Parathyroid adenoma (tissue), 2 donors: ENCODE data around the gene ZIM2.
A peak's percentile ranks its signal among the peaks of the same experiment; 100 is the strongest.

Experiments used
- H2AFZ ChIP-seq: fragments of 300-600 bp; sonication (generic); one replicate; pipeline ENCODE4 v1.7.0; 2017; ENCODE audit warnings: antibody characterized with exemption, mild to moderate bottlenecking
- H3K27ac ChIP-seq: fragments of 300-600 bp; sonication (generic); one replicate; pipeline ENCODE4 v1.7.0; 2017
- H3K27me3 ChIP-seq: fragments of 300-600 bp; sonication (generic); one replicate; pipeline ENCODE4 v1.7.0; 2017; ENCODE audit warnings: low read length; ENCODE audit not compliant: control insufficient read depth, insufficient read depth
- H3K36me3 ChIP-seq: fragments of 300-600 bp; sonication (generic); one replicate; pipeline ENCODE4 v1.7.0; 2017; ENCODE audit warnings: low read length; ENCODE audit not compliant: control insufficient read depth, insufficient read depth
- H3K4me1 ChIP-seq: fragments of 300-600 bp; sonication (generic); one replicate; pipeline ENCODE4 v1.7.0; 2017; ENCODE audit warnings: control low read depth
- H3K4me2 ChIP-seq: fragments of 300-600 bp; sonication (generic); one replicate; pipeline ENCODE4 v1.7.0; 2017; ENCODE audit warnings: low read length
- H3K4me3 ChIP-seq: fragments of 300-600 bp; sonication (generic); one replicate; pipeline ENCODE4 v1.7.0; 2017; ENCODE audit warnings: low read depth, low read length
- H3K79me2 ChIP-seq: fragments of 300-600 bp; sonication (generic); one replicate; pipeline ENCODE4 v1.7.0; 2017; ENCODE audit warnings: control low read depth
- H3K9ac ChIP-seq: fragments of 300-600 bp; sonication (generic); one replicate; pipeline ENCODE4 v1.7.0; 2017; ENCODE audit warnings: mild to moderate bottlenecking
- H3K9me3 ChIP-seq: fragments of 300-600 bp; sonication (generic); one replicate; pipeline ENCODE4 v1.7.0; 2017; ENCODE audit warnings: low read length; ENCODE audit not compliant: control insufficient read depth
- TF ChIP-seq, protein P1 (sequence below): fragments of 300-600 bp; sonication (generic); IDR thresholded peaks from one replicate; pipeline ENCODE4 v1.7.0; 2017; ENCODE audit warnings: antibody characterized with exemption, mild to moderate bottlenecking
- donor health status: primary hyperparathyroidism.

ZIM2 gene

GRCh38 chr19:56837492-56838023 is 3.0 kb downstream of the ZIM2 start:
- peak overlapping the region; percentile 95 for H3K27ac ChIP-seq
- no peaks in the 10 kb centered on the region for H3K36me3 ChIP-seq
- TF ChIP-seq, protein P1, sequence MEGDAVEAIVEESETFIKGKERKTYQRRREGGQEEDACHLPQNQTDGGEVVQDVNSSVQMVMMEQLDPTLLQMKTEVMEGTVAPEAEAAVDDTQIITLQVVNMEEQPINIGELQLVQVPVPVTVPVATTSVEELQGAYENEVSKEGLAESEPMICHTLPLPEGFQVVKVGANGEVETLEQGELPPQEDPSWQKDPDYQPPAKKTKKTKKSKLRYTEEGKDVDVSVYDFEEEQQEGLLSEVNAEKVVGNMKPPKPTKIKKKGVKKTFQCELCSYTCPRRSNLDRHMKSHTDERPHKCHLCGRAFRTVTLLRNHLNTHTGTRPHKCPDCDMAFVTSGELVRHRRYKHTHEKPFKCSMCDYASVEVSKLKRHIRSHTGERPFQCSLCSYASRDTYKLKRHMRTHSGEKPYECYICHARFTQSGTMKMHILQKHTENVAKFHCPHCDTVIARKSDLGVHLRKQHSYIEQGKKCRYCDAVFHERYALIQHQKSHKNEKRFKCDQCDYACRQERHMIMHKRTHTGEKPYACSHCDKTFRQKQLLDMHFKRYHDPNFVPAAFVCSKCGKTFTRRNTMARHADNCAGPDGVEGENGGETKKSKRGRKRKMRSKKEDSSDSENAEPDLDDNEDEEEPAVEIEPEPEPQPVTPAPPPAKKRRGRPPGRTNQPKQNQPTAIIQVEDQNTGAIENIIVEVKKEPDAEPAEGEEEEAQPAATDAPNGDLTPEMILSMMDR, result peak; percentile 67
- no peaks in the 10 kb centered on the region for H3K4me1 ChIP-seq
- H3K9me3 ChIP-seq, result no peaks in the 10 kb centered on the region
- H2AFZ ChIP-seq, result peak overlapping the region; percentile 81
- H3K9ac ChIP-seq, result no peak overlapping the region
- H3K4me3 ChIP-seq, result peak overlapping the region; percentile 67
- no peaks in the 10 kb centered on the region for H3K79me2 ChIP-seq
- H3K27me3 ChIP-seq, result no peaks in the 10 kb centered on the region
- peak overlapping the region; percentile 74 for H3K4me2 ChIP-seq

DNA sequence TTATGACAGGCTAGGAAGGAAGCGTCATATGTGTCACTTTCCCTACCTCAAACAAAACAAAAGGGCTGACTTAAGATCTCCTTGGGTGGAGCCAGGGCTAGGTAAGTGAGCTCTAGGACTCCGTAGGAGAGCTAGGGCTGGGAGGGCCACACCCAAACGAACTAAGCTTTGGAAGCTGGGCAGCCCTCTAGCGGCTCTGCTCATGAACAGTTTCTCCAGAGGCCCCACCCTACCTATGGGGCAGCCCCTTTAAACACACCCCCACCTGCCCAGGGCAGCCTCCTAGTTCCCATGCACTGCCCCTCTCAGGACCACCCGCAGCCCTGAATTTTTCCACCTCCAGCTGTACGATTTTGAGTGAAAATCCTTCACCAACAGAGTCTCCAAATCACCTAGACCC is 3.5 kb downstream of the ZIM2 start:
- Histone ChIP-seq H3K27me3 (no peaks in the 10 kb centered on the region), H3K9me3 (no peaks in the 10 kb centered on the region), H3K4me2 (peak overlapping the region; percentile 74), H3K27ac (peak overlapping the region; percentile 95), H2AFZ (peak overlapping the region; percentile 81), H3K4me1 (no peaks in the 10 kb centered on the region), H3K4me3 (peak overlapping the region; percentile 67), H3K79me2 (no peaks in the 10 kb centered on the region), H3K9ac (no peak overlapping the region), H3K36me3 (no peaks in the 10 kb centered on the region)
- TF ChIP-seq, protein P1, result no peak

DNA sequence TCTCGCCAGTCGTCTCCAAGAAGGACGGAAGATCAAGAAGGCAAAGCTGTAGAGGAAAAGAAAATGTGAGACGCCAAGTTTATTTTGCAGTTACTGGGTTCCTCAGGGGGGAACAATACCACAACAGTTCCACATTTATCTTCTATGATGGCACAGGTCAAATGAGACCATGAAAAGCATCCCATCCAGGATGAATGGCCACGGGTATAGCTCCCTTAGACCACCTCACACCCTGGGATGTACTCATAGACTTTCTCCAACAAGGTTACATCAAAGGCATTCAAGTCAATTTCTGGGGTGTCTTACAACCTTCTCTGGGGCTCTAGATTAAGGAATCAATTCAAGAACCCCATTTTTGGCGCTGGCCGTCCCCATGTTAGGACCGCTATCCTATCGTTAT is 4.5 kb downstream of the ZIM2 start:
- no peak overlapping the region for H3K9ac ChIP-seq
- H3K4me1 ChIP-seq, result peaks cover 4% of the 10 kb centered on the region
- no peak overlapping the region for H2AFZ ChIP-seq
- TF ChIP-seq, protein P1, result no peak
- H3K79me2 ChIP-seq, result no peaks in the 10 kb centered on the region
- no peak overlapping the region for H3K27ac ChIP-seq
- no peaks in the 10 kb centered on the region for H3K36me3 ChIP-seq
- no peak overlapping the region for H3K4me3 ChIP-seq
- H3K4me2 ChIP-seq, result no peak overlapping the region
- no peaks in the 10 kb centered on the region for H3K27me3 ChIP-seq
- no peaks in the 10 kb centered on the region for H3K9me3 ChIP-seq

- H3K4me3 ChIP-seq, result no peak overlapping the region
- no peaks in the 10 kb centered on the region for H3K36me3 ChIP-seq
- no peaks in the 10 kb centered on the region for H3K9me3 ChIP-seq
- no peak overlapping the region for H3K27ac ChIP-seq
- TF ChIP-seq, protein P1, result no peak
- no peak overlapping the region for H3K9ac ChIP-seq
- H3K79me2 ChIP-seq, result no peaks in the 10 kb centered on the region
- H3K27me3 ChIP-seq, result no peaks in the 10 kb centered on the region
- no peak overlapping the region for H3K4me2 ChIP-seq
- H2AFZ ChIP-seq, result no peak overlapping the region
- peaks cover 4% of the 10 kb centered on the region for H3K4me1 ChIP-seq
Observed at GRCh38 chr19:56835401-56835800, 5.1 kb downstream of the ZIM2 start.

GRCh38 chr19:56834564-56835375 is 5.8 kb downstream of the ZIM2 start:
- no peak overlapping the region for H3K9ac ChIP-seq
- H3K27ac ChIP-seq, result no peak overlapping the region
- peaks cover 3% of the 10 kb centered on the region for H3K79me2 ChIP-seq

More at GRCh38 chr19:56834564-56835375, 5.8 kb downstream of the ZIM2 start:
- Histone ChIP-seq H3K4me1 (peaks cover 4% of the 10 kb centered on the region), H3K4me2 (no peak overlapping the region), H3K9me3 (no peaks in the 10 kb centered on the region), H3K36me3 (no peaks in the 10 kb centered on the region), H3K27me3 (no peaks in the 10 kb centered on the region), H2AFZ (no peak overlapping the region), H3K4me3 (no peak overlapping the region)
- TF ChIP-seq, protein P1, result no peak
